Neural progenitor cell (in vitro differentiated cells): ENCODE data around the gene RXFP1. TPM values are rescaled to one million over a fixed set of nuclear protein-coding genes. Genes with fewer than 3 reads are reported as not detected.

Experiments
- DNase-seq: peaks from one replicate; pipeline ENCODE4 v3.0.0-alpha.2; 2016; ENCODE audit warnings: low spot score
- H2AFZ ChIP-seq: fragments of 200-600 bp; sonication (generic); replicated peaks from 2 replicates; pipeline ENCODE4 v1.6.1; 2016; ENCODE audit warnings: antibody characterized with exemption
- H3F3A ChIP-seq: fragments of 200-600 bp; sonication (generic); 2 replicates; pipeline ENCODE4 v1.6.1; 2016; ENCODE audit warnings: antibody characterized with exemption, low read depth
- H3K27ac ChIP-seq: fragments of 200-600 bp; sonication (generic); 2 replicates; pipeline ENCODE4 v1.5.1; 2016; ENCODE audit warnings: mild to moderate bottlenecking
- H3K27me3 ChIP-seq: fragments of 200-600 bp; sonication (generic); 2 replicates; pipeline ENCODE4 v1.6.1; 2016; ENCODE audit warnings: mild to moderate bottlenecking, moderate library complexity
- H3K36me3 ChIP-seq: fragments of 200-600 bp; sonication (generic); 2 replicates; pipeline ENCODE4 v1.5.1; 2016
- H3K4me1 ChIP-seq: fragments of 200-600 bp; sonication (generic); 2 replicates; pipeline ENCODE4 v1.6.1; 2016; ENCODE audit warnings: mixed run types
- H3K4me2 ChIP-seq: fragments of 200-600 bp; sonication (generic); 2 replicates; pipeline ENCODE4 v1.6.1; 2016
- H3K4me3 ChIP-seq: fragments of 200-600 bp; sonication (generic); 2 replicates; pipeline ENCODE4 v1.5.1; 2016
- H3K79me2 ChIP-seq: fragments of 200-600 bp; sonication (generic); 2 replicates; pipeline ENCODE4 v1.6.1; 2016; ENCODE audit warnings: low read depth
- H3K9ac ChIP-seq: fragments of 200-600 bp; sonication (generic); 2 replicates; pipeline ENCODE4 v1.6.1; 2016
- H3K9me3 ChIP-seq: fragments of 200-600 bp; sonication (generic); 2 replicates; pipeline ENCODE4 v1.5.1; 2016; ENCODE audit warnings: low read depth
- H4K20me1 ChIP-seq: fragments of 200-600 bp; sonication (generic); 2 replicates; pipeline ENCODE4 v1.6.1; 2016; ENCODE audit warnings: low read depth
- H3K27ac Mint-ChIP-seq: 3 replicates; pipeline ENCODE4 v1.8.0; 2021; ENCODE audit warnings: mixed read lengths
- H3K27me3 Mint-ChIP-seq: 2 replicates; pipeline ENCODE4 v1.8.0; 2022; ENCODE audit warnings: low read depth, mild to moderate bottlenecking, inconsistent platforms, moderate library complexity, mixed read lengths; ENCODE audit not compliant: insufficient read depth
- H3K36me3 Mint-ChIP-seq: 3 replicates; pipeline ENCODE4 v1.8.0; 2021; ENCODE audit warnings: mixed read lengths
- H3K4me1 Mint-ChIP-seq: 3 replicates; pipeline ENCODE4 v1.8.0; 2021; ENCODE audit warnings: mixed read lengths
- H3K4me3 Mint-ChIP-seq: 3 replicates; pipeline ENCODE4 v1.8.0; 2021; ENCODE audit warnings: mild to moderate bottlenecking, moderate library complexity, mixed read lengths
- H3K9me3 Mint-ChIP-seq: 3 replicates; pipeline ENCODE4 v1.8.0; 2020; ENCODE audit warnings: mixed read lengths
- EZH2 ChIP-seq: fragments of 200-600 bp; sonication (generic); IDR thresholded peaks from 2 replicates; pipeline ENCODE4 v1.6.1; 2017; ENCODE audit warnings: antibody characterized with exemption, mild to moderate bottlenecking, moderate library complexity
- EZH2phosphoT487 ChIP-seq: fragments of 200-600 bp; sonication (generic); IDR thresholded peaks from 2 replicates; pipeline ENCODE4 v1.6.1; 2017; ENCODE audit warnings: antibody characterized with exemption
- total RNA-seq: library from RNA; depleted of rRNA; stranded (reverse); fragments of >200 nt; gene quantifications from 2 replicates; pipeline ENCODE4 v1.2.3, GENCODE V29; 2015; ENCODE audit warnings: low replicate concordance
- TF ChIP-seq, protein P1 (sequence below): fragments of 200-600 bp; sonication (generic); IDR thresholded peaks from 2 replicates; pipeline ENCODE4 v1.5.1; 2017; ENCODE audit warnings: antibody characterized with exemption, mild to moderate bottlenecking

Gene RXFP1
- total RNA-seq, 1 donor from 2014 or later, result not detected

DNA sequence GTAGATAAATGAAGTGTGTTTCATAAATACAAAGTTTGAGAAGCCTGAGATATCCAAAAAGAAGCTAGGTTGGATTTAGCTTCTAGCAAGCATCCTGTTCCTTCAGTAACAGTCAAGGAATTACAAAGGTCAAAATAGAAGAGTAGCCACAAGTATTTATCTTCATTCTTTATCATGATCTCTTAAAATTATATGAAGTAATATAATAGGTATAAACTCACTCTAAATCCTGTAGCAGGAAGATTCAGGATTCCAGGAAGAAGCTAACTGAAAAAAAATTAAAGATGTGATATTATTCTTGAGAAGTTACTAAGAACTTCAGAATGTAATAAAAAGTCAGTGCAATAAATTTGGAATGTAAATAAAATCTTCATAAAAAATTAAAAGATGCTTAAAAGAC is 31.1 kb upstream of the RXFP1 start:
- Mint-ChIP-seq H3K4me1 (no peaks in the 10 kb centered on the region), H3K4me3 (no peak overlapping the region), H3K9me3 (peaks cover 7% of the 10 kb centered on the region), H3K27me3 (peaks cover 2% of the 10 kb centered on the region), H3K27ac (no peak overlapping the region), H3K36me3 (no peaks in the 10 kb centered on the region)
- H3K4me3 ChIP-seq, result no peak overlapping the region
- no peak overlapping the region for H3K4me2 ChIP-seq
- H4K20me1 ChIP-seq, result no peaks in the 10 kb centered on the region
- H3K9ac ChIP-seq, result no peak overlapping the region
- H3F3A ChIP-seq, result no peaks in the 10 kb centered on the region
- H3K79me2 ChIP-seq, result no peaks in the 10 kb centered on the region
- DNase-seq, result no peak
- no peaks in the 10 kb centered on the region for H3K9me3 ChIP-seq
- H3K4me1 ChIP-seq, result no peaks in the 10 kb centered on the region
- no peak overlapping the region for H3K27ac ChIP-seq
- H2AFZ ChIP-seq, result no peak overlapping the region
- no peaks in the 10 kb centered on the region for H3K36me3 ChIP-seq
- TF ChIP-seq, protein P1, sequence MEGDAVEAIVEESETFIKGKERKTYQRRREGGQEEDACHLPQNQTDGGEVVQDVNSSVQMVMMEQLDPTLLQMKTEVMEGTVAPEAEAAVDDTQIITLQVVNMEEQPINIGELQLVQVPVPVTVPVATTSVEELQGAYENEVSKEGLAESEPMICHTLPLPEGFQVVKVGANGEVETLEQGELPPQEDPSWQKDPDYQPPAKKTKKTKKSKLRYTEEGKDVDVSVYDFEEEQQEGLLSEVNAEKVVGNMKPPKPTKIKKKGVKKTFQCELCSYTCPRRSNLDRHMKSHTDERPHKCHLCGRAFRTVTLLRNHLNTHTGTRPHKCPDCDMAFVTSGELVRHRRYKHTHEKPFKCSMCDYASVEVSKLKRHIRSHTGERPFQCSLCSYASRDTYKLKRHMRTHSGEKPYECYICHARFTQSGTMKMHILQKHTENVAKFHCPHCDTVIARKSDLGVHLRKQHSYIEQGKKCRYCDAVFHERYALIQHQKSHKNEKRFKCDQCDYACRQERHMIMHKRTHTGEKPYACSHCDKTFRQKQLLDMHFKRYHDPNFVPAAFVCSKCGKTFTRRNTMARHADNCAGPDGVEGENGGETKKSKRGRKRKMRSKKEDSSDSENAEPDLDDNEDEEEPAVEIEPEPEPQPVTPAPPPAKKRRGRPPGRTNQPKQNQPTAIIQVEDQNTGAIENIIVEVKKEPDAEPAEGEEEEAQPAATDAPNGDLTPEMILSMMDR, result no peak
- TF ChIP-seq EZH2, result no peak
- no peak for TF ChIP-seq EZH2phosphoT487
- H3K27me3 ChIP-seq, result no peaks in the 10 kb centered on the region

DNA sequence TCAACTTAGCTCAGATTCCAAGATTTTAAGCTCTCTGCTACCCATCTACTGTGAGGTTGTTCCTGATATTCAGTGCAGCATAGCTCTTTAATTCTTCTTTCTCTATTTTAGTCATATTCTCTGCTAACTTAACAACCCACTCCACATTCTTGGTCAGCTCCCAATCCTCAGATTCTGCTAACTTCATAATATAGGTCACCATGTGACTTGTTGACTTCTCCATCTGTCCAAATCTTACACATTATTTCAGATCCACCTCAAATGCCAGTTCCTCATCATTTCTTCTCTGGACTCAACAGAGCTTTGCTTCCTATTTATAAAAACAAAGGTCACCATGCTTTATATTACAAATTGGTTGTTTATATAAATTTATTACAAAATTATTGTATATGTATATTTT is 29.3 kb upstream of the RXFP1 start:
- Mint-ChIP-seq H3K27me3 (peaks cover 2% of the 10 kb centered on the region), H3K9me3 (peaks cover 7% of the 10 kb centered on the region), H3K4me3 (no peak overlapping the region), H3K27ac (no peak overlapping the region), H3K36me3 (no peaks in the 10 kb centered on the region), H3K4me1 (no peaks in the 10 kb centered on the region)
- Histone ChIP-seq H3K4me1 (peaks cover 9% of the 10 kb centered on the region), H3K27ac (no peak overlapping the region), H2AFZ (no peak overlapping the region), H3K27me3 (no peaks in the 10 kb centered on the region), H3K9me3 (no peaks in the 10 kb centered on the region), H3K36me3 (no peaks in the 10 kb centered on the region), H3K79me2 (no peaks in the 10 kb centered on the region), H3K4me3 (no peak overlapping the region), H3F3A (peaks cover 6% of the 10 kb centered on the region), H4K20me1 (no peaks in the 10 kb centered on the region), H3K4me2 (no peak overlapping the region), H3K9ac (no peak overlapping the region)
- TF ChIP-seq, protein P1, result no peak
- TF ChIP-seq EZH2phosphoT487 (no peak), EZH2 (no peak)
- DNase-seq, result no peak

DNA sequence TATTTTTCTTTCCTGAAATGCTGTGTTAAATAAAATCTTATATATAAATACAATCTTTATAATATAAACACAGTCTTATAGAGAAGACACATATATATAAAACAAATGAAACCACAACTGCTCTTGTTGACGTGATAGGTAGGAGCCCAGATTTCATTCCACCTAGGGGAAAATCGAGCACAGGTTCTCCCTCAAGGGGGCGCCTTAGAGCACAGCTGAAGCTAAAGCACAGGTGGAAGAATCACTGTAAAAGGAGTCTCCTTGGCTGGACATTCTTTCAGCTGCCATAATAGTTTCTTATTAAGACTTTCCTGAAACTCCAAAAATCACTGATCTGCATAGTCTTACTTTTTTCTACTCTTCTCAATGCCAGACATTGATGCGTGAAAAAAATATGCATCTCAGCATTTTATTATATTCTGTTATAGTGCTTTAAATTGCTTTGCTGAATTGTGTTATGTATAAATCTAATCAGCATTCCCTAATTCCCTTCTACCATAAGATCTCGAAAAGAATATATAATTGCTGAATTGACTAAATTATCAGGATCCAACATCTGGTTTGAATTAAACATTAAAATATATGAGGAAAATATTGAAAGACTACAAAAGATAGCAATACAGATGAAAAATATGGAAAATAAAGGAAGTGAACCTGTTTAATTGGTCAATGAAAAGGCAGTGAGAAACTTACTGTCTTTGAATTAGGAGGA is 25.5 kb upstream of the RXFP1 start:
- Histone ChIP-seq H3K27ac (no peak overlapping the region), H3K27me3 (no peaks in the 10 kb centered on the region), H3F3A (peaks cover 6% of the 10 kb centered on the region), H3K4me1 (peaks cover 9% of the 10 kb centered on the region), H3K79me2 (no peaks in the 10 kb centered on the region), H3K36me3 (no peaks in the 10 kb centered on the region), H3K9me3 (no peaks in the 10 kb centered on the region), H3K9ac (no peak overlapping the region), H4K20me1 (no peaks in the 10 kb centered on the region), H3K4me3 (no peak overlapping the region), H2AFZ (no peak overlapping the region), H3K4me2 (no peak overlapping the region)
- no peaks in the 10 kb centered on the region for H3K36me3 Mint-ChIP-seq
- peak; percentile 76 for DNase-seq
- TF ChIP-seq, protein P1, result peak; percentile 80
- no peak for TF ChIP-seq EZH2phosphoT487
- H3K27ac Mint-ChIP-seq, result no peak overlapping the region
- no peak overlapping the region for H3K4me3 Mint-ChIP-seq
- peaks cover 2% of the 10 kb centered on the region for H3K27me3 Mint-ChIP-seq
- H3K9me3 Mint-ChIP-seq, result peaks cover 2% of the 10 kb centered on the region
- no peaks in the 10 kb centered on the region for H3K4me1 Mint-ChIP-seq
